ENCODE data around the gene GAD1. TPM values are rescaled to one million over a fixed set of nuclear protein-coding genes. Genes with fewer than 3 reads are reported as not detected.

The GAD1 gene
- total RNA-seq, 4 donors from 2014 or later = 0.19 to 4.2 (median 0.26) TPM; not detected in 1

DNA sequence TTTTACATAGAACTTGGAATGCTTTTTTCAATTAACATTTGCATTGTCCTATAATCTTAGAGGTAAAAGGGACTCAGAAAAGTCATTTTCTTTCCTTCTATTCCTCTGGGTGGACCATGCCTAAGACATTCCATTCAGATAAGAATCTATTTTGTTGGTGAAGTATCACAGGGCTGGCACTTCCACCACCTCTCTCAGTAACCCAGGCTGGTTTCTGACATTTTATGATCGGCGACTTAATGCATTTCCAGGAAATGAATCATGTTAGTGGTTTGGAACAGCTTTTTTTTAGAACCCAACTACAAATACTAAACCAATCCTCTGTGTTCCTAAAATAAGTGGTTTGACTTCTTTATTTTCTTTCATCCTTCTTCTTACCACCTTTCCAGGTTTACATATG lies 27.0 kb downstream of the GAD1 start:
- Histone ChIP-seq H3K9me3 (no peaks in the 10 kb centered on the region), H3K27me3 (no peaks in the 10 kb centered on the region), H3K36me3 (no peaks in the 10 kb centered on the region), H3K4me3 (no peak overlapping the region), H3K27ac (no peak overlapping the region), H3K4me1 (no peaks in the 10 kb centered on the region)
- TF ChIP-seq, protein P1, sequence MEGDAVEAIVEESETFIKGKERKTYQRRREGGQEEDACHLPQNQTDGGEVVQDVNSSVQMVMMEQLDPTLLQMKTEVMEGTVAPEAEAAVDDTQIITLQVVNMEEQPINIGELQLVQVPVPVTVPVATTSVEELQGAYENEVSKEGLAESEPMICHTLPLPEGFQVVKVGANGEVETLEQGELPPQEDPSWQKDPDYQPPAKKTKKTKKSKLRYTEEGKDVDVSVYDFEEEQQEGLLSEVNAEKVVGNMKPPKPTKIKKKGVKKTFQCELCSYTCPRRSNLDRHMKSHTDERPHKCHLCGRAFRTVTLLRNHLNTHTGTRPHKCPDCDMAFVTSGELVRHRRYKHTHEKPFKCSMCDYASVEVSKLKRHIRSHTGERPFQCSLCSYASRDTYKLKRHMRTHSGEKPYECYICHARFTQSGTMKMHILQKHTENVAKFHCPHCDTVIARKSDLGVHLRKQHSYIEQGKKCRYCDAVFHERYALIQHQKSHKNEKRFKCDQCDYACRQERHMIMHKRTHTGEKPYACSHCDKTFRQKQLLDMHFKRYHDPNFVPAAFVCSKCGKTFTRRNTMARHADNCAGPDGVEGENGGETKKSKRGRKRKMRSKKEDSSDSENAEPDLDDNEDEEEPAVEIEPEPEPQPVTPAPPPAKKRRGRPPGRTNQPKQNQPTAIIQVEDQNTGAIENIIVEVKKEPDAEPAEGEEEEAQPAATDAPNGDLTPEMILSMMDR (IDR thresholded peaks at IDR 0.05) = no peak
- no peak for TF ChIP-seq POLR2A (IDR thresholded peaks at IDR 0.05)
- no peak for DNase-seq
- 24 to 25% methylated on average over 2 of the region's 2 CpGs for WGBS, 2 donors
- intact Hi-C loops (cut with DNase I) = no loop called here

DNA sequence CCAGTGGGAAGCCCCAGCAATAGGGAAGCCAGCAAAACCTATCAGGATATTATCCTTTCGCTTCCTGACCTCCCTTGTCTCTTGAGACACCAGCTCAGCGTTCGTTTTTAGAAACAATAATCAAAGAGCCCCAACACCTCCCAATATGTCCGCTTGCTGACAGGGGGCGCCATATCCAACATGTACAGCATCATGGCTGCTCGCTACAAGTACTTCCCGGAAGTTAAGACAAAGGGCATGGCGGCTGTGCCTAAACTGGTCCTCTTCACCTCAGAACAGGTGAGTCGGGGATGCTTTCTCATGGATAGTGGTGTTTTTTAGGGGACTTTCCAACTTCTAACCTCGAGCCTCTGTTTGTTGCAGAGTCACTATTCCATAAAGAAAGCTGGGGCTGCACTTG lies 28.7 kb downstream of the GAD1 start:
- TF ChIP-seq, protein P1 (IDR thresholded peaks at IDR 0.05) = no peak
- no peak for TF ChIP-seq POLR2A (IDR thresholded peaks at IDR 0.05)
- Histone ChIP-seq H3K4me1 (no peaks in the 10 kb centered on the region), H3K27me3 (no peaks in the 10 kb centered on the region), H3K36me3 (no peaks in the 10 kb centered on the region), H3K27ac (no peak overlapping the region), H3K4me3 (no peak overlapping the region), H3K9me3 (no peaks in the 10 kb centered on the region)
- 81 to 85% methylated on average over 8 to 10 of the region's 10 CpGs for WGBS, 2 donors
- no peak for DNase-seq
- intact Hi-C loops (cut with DNase I) = no loop called here

DNA sequence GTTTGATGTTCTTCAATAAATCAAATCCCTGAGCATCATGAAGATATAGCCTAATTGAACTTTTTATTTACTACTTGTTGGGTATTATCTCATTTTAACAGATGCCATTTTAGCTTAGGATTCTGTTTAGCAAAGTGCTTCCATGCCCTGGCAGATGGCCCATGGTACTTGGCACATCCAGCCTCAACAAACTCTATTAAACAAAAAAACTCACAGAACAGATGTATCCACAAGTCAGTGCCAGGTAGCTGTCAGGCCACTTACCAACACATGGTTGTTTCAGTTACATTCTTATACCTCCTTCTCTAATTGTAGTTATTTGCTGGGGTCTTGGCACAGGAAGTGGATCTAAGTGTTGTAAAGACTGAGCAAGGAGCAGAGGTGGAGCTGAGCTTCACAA lies 29.6 kb downstream of the GAD1 start:
- Histone ChIP-seq H3K4me1 (no peaks in the 10 kb centered on the region), H3K4me3 (no peak overlapping the region), H3K27ac (no peak overlapping the region), H3K9me3 (no peaks in the 10 kb centered on the region), H3K36me3 (no peaks in the 10 kb centered on the region), H3K27me3 (no peaks in the 10 kb centered on the region)
- TF ChIP-seq POLR2A (IDR thresholded peaks at IDR 0.05) = no peak
- TF ChIP-seq, protein P1 (IDR thresholded peaks at IDR 0.05) = no peak
- DNase-seq = no peak
- intact Hi-C loops (cut with DNase I) = no loop called here

DNA sequence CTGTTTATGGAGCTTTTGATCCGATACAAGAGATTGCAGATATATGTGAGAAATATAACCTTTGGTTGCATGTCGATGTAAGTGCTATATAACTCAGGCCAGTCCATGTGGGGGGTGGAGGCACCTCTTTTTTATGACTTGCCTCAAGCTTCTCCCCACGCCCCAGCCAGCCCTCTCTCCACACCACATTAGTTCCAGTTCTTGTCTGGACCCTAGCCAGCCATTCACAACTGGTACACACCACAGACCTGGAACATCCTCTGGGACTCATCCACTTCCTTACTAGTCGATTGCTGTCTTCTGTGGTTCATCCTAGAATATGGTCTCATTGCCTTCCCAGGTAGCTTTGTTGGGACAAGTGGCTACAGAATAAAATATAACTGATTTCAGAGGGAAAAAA lies 31.0 kb downstream of the GAD1 start:
- Histone ChIP-seq H3K4me3 (no peak overlapping the region), H3K36me3 (no peaks in the 10 kb centered on the region), H3K27me3 (no peaks in the 10 kb centered on the region), H3K27ac (no peak overlapping the region), H3K9me3 (no peaks in the 10 kb centered on the region), H3K4me1 (no peaks in the 10 kb centered on the region)
- no peak for DNase-seq
- TF ChIP-seq POLR2A (IDR thresholded peaks at IDR 0.05) = no peak
- 70 to 78% methylated on average over 4 of the region's 4 CpGs for WGBS, 2 donors
- intact Hi-C loops (cut with DNase I) = no loop called here

DNA sequence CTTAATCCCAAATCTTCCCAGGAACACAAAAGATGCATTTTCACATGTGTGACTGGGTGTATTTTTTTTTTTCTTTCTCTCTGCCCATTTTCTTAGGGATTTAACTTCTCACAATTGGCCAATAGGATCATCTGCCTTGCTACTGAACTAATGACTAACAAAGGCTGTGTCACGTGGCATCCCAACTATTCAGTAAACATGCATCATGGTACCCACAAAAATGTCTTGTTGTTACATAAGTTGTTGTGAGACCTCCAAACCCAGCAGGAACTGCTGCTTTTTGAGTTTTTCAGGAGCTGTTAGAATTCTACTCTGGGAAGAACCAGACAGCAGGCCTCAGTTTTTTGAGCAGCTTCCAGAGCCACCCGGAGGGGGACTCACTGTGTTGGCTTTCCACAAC lies 31.9 kb downstream of the GAD1 start:
- H3K4me3 ChIP-seq = no peak overlapping the region
- no peaks in the 10 kb centered on the region for H3K36me3 ChIP-seq
- TF ChIP-seq, protein P1 (IDR thresholded peaks at IDR 0.05) = no peak
- no peak for TF ChIP-seq POLR2A (IDR thresholded peaks at IDR 0.05)
- intact Hi-C loops (cut with DNase I) = no loop called here
- no peak for DNase-seq
- H3K9me3 ChIP-seq = no peaks in the 10 kb centered on the region
- H3K27ac ChIP-seq = no peak overlapping the region
- no peaks in the 10 kb centered on the region for H3K27me3 ChIP-seq
- no peaks in the 10 kb centered on the region for H3K4me1 ChIP-seq
- 69 to 88% methylated on average over 1 to 2 of the region's 2 CpGs for WGBS, 2 donors

DNA sequence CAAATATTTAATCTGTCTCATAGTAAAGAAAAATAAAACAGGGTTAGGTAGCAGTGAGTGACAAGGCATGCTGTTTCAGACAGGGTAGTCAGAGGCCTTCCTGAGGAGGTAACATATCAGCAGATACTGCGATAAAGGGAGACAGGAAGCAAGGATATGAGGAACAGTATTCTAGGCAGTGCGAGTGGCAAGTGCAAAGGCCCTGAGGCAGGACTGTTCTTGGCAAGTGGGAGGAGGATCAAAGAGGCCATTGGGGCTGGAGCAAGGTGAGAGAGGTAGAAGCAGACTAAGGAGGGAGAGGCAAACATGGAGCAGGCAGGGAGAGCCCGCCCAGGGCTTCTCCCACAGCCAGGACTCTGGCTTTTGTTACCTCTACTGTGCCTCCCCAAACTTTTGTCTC lies 33.6 kb downstream of the GAD1 start:
- TF ChIP-seq, protein P1 (IDR thresholded peaks at IDR 0.05) = no peak
- TF ChIP-seq POLR2A (IDR thresholded peaks at IDR 0.05) = no peak
- Histone ChIP-seq H3K27me3 (no peaks in the 10 kb centered on the region), H3K4me1 (no peaks in the 10 kb centered on the region), H3K36me3 (no peaks in the 10 kb centered on the region), H3K4me3 (no peak overlapping the region), H3K27ac (no peak overlapping the region), H3K9me3 (no peaks in the 10 kb centered on the region)
- intact Hi-C loops (cut with DNase I) = no loop called here
- WGBS, 2 donors = 79 to 82% methylated on average over 3 of the region's 3 CpGs
- DNase-seq = no peak
